T-cell (primary cell): ENCODE measurements around the gene DGCR2. TPM values are rescaled to one million over a fixed set of nuclear protein-coding genes. Genes with fewer than 3 reads are reported as not detected.

Experiments used
- ATAC-seq, 4 experiments: fragments of 200-7000 bp in 3 of 4; fragments of 150-1000 bp in 1 of 4; cut with Tn5 transposase; replicated peaks in 1 of 4; 1 replicate in 3 of 4; 2 replicates in 1 of 4; pipeline ENCODE4 v1.10.0; 2021; ENCODE audit warnings: moderate library complexity in 3 of 4, mild to moderate bottlenecking in 2 of 4, moderate number of reproducible peaks in 1 of 4
- CTCF ChIA-PET, 2 donors: fragments of 300-600 bp; sonication (Branson Sonifier 250); formaldehyde crosslinking; loops; one replicate each; lab custom pipeline; 2022; ENCODE audit warnings: antibody characterized with exemption in 2 of 2; lab: Charles Lee
- POLR2A ChIA-PET, 2 donors: fragments of 300-600 bp; sonication (Branson Sonifier 250); formaldehyde crosslinking; loops; one replicate each; lab custom pipeline; 2022; ENCODE audit warnings: antibody characterized with exemption in 2 of 2; lab: Charles Lee
- DNase-seq, 35 experiments: peaks; one replicate each; pipeline versions ENCODE4 v3.0.0 to v3.0.0-alpha.2; 2013 to 2023
- H3K27ac ChIP-seq: one replicate; pipeline ENCODE4 v1.5.1; 2013; ENCODE audit warnings: low read length
- H3K27me3 ChIP-seq, 2 experiments: replicated peaks in 1 of 2; 1 replicate in 1 of 2; 2 replicates in 1 of 2; pipeline versions ENCODE4 v1.6.1 to v1.7.0; 2013; ENCODE audit warnings: low read length in 1 of 2, mixed read lengths in 1 of 2; ENCODE audit not compliant: control insufficient read depth in 2 of 2, insufficient read depth in 2 of 2; ENCODE audit errors: extremely low read depth in 1 of 2
- H3K36me3 ChIP-seq, 2 donors: 1 replicate in 1 of 2; 2 replicates in 1 of 2; pipeline versions ENCODE4 v1.6.1 to v1.7.0; 2013; ENCODE audit warnings: low read length in 1 of 2; ENCODE audit not compliant: control insufficient read depth in 2 of 2, insufficient read depth in 1 of 2; ENCODE audit errors: extremely low read depth in 1 of 2
- H3K4me1 ChIP-seq, 2 experiments: 1 replicate in 1 of 2; 2 replicates in 1 of 2; pipeline versions ENCODE4 v1.6.1 to v1.7.0; 2013; ENCODE audit warnings: low read length in 2 of 2, mixed read lengths in 1 of 2; ENCODE audit not compliant: insufficient read depth in 2 of 2, control insufficient read depth in 1 of 2; ENCODE audit errors: extremely low read depth in 1 of 2
- H3K4me3 ChIP-seq, 2 donors: 1 replicate in 1 of 2; 2 replicates in 1 of 2; pipeline versions ENCODE4 v1.5.1 to v1.7.0; 2013; ENCODE audit warnings: mild to moderate bottlenecking in 2 of 2, low read length in 1 of 2, moderate library complexity in 1 of 2; ENCODE audit not compliant: control insufficient read depth in 1 of 2; ENCODE audit errors: extremely low read depth in 1 of 2
- H3K9me3 ChIP-seq: 2 replicates; pipeline ENCODE4 v1.7.0; 2013
- H3K27ac Mint-ChIP-seq, 2 donors: one replicate each; pipeline ENCODE4 v1.8.0; 2020 to 2021; ENCODE audit warnings: mild to moderate bottlenecking in 2 of 2, mixed read lengths in 2 of 2
- H3K27me3 Mint-ChIP-seq, 2 donors: one replicate each; pipeline ENCODE4 v1.8.0; 2021 to 2022; ENCODE audit warnings: mixed read lengths in 2 of 2
- H3K36me3 Mint-ChIP-seq: one replicate; pipeline ENCODE4 v1.8.0; 2021; ENCODE audit warnings: mixed read lengths
- H3K4me1 Mint-ChIP-seq, 3 donors: one replicate each; pipeline ENCODE4 v1.8.0; 2020 to 2022; ENCODE audit warnings: mixed read lengths in 3 of 3, mild to moderate bottlenecking in 1 of 3
- H3K4me3 Mint-ChIP-seq, 3 donors: one replicate each; pipeline ENCODE4 v1.8.0; 2020 to 2022; ENCODE audit warnings: mild to moderate bottlenecking in 3 of 3, mixed read lengths in 3 of 3, moderate library complexity in 3 of 3
- H3K9me3 Mint-ChIP-seq, 3 donors: one replicate each; pipeline ENCODE4 v1.8.0; 2020 to 2022; ENCODE audit warnings: mixed read lengths in 3 of 3
- WGBS: methylation state at CpG from one replicate; pipeline ENCODE4 v1.1.5; 2013; ENCODE audit warnings: missing lambda C conversion rate; ENCODE audit not compliant: insufficient coverage; 5-methylcytosine and 5-hydroxymethylcytosine counted together
- total RNA-seq, 35 experiments: library from RNA in 6 of 35; stranded (reverse) in 6 of 35; fragments of 120-200 nt in 1 of 35; gene quantifications; one replicate each; pipeline versions ENCODE4 v1.2.1 to v1.2.4 and lab custom pipeline; 2013 to 2026

The DGCR2 gene
- total RNA-seq, 5 donors from 2014 or later (not counting 1 experiment from before 2014, with no cell fraction given), result 50.9 to 79.2 (median 71.5) TPM

- no peak overlapping the region for H3K27ac ChIP-seq
- Mint-ChIP-seq H3K9me3 (no peaks in the 10 kb centered on the region), H3K27ac (no peak overlapping the region), H3K36me3 (peaks cover 39% of the 10 kb centered on the region), H3K4me3 (no peak overlapping the region), H3K4me1 (peaks cover 1 to 15% (median 8%) of the 10 kb centered on the region in 3 donors), H3K27me3 (no peaks in the 10 kb centered on the region)
- DNase-seq (no peak), ATAC-seq (no peak)
- no peaks in the 10 kb centered on the region for H3K9me3 ChIP-seq
- peaks cover 38 to 74% of the 10 kb centered on the region in 2 donors for H3K36me3 ChIP-seq
- H3K4me1 ChIP-seq, result peaks cover 0 to 6% of the 10 kb centered on the region in 2 experiments
- H3K27me3 ChIP-seq, result no peaks in the 10 kb centered on the region
- 98% methylated on average over 7 of the region's 15 CpGs for WGBS
- POLR2A ChIA-PET, result no interaction called here
- H3K4me3 ChIP-seq, result no peak overlapping the region
- CTCF ChIA-PET, result no interaction called here
Observed at GRCh38 chr22:19138217-19139000, 16.2 kb upstream of the DGCR2 start.

- peaks cover 43 to 80% of the 10 kb centered on the region in 2 donors for H3K36me3 ChIP-seq
- no peak overlapping the region for H3K27ac ChIP-seq
- no peak for DNase-seq
- ChIA-PET POLR2A (no interaction called here), CTCF (no interaction called here)
- no peaks in the 10 kb centered on the region for H3K9me3 ChIP-seq
- ATAC-seq, result no peak
- no peak overlapping the region for H3K4me3 Mint-ChIP-seq
- no peaks in the 10 kb centered on the region for H3K27me3 Mint-ChIP-seq
- no peak overlapping the region for H3K4me3 ChIP-seq
- peaks cover 0 to 2% of the 10 kb centered on the region in 2 experiments for H3K4me1 ChIP-seq
- H3K27me3 ChIP-seq, result no peaks in the 10 kb centered on the region
- no peak overlapping the region for H3K27ac Mint-ChIP-seq
- peaks cover 0 to 9% (median 3%) of the 10 kb centered on the region in 3 donors for H3K4me1 Mint-ChIP-seq
- H3K9me3 Mint-ChIP-seq, result no peaks in the 10 kb centered on the region
- peaks cover 39% of the 10 kb centered on the region for H3K36me3 Mint-ChIP-seq
- 98% methylated on average over 10 of the region's 11 CpGs for WGBS
Observed at GRCh38 chr22:19137384-19138216, 15.4 kb upstream of the DGCR2 start.

- CTCF ChIA-PET, result no interaction called here
- Histone ChIP-seq H3K27me3 (no peaks in the 10 kb centered on the region), H3K4me3 (no peak overlapping the region), H3K9me3 (no peaks in the 10 kb centered on the region), H3K4me1 (no peaks in the 10 kb centered on the region), H3K36me3 (peaks cover 43 to 77% of the 10 kb centered on the region in 2 donors), H3K27ac (no peak overlapping the region)
- WGBS, result 94% methylated on average over 10 of the region's 10 CpGs
- no peaks in the 10 kb centered on the region for H3K27me3 Mint-ChIP-seq
- peaks cover 39% of the 10 kb centered on the region for H3K36me3 Mint-ChIP-seq
- POLR2A ChIA-PET, result no interaction called here
- H3K4me3 Mint-ChIP-seq, result no peak overlapping the region
- H3K9me3 Mint-ChIP-seq, result no peaks in the 10 kb centered on the region
- ATAC-seq (no peak), DNase-seq (no peak)
- H3K4me1 Mint-ChIP-seq, result peaks cover 0 to 6% (median 0%) of the 10 kb centered on the region in 3 donors
- no peak overlapping the region for H3K27ac Mint-ChIP-seq
Observed at GRCh38 chr22:19136915-19137314, 14.7 kb upstream of the DGCR2 start.

GRCh38 chr22:19134874-19135273, 12.7 kb upstream of the DGCR2 start:
- ChIA-PET POLR2A (no interaction called here), CTCF (no interaction called here)
- H3K9me3 ChIP-seq, result no peaks in the 10 kb centered on the region
- no peak overlapping the region for H3K27ac Mint-ChIP-seq
- no peak for DNase-seq
- ATAC-seq, result no peak
- no peaks in the 10 kb centered on the region for H3K27me3 ChIP-seq
- H3K4me3 ChIP-seq, result no peak overlapping the region
- H3K27ac ChIP-seq, result no peak overlapping the region
- H3K36me3 Mint-ChIP-seq, result peaks cover 36% of the 10 kb centered on the region
- H3K4me3 Mint-ChIP-seq, result no peak overlapping the region
- WGBS, result 92% methylated on average over 10 of the region's 18 CpGs
- peaks cover 34 to 57% of the 10 kb centered on the region in 2 donors for H3K36me3 ChIP-seq
- no peaks in the 10 kb centered on the region for H3K27me3 Mint-ChIP-seq
- no peaks in the 10 kb centered on the region for H3K9me3 Mint-ChIP-seq
- no peaks in the 10 kb centered on the region for H3K4me1 Mint-ChIP-seq
- no peaks in the 10 kb centered on the region for H3K4me1 ChIP-seq

GRCh38 chr22:19134176-19134831, 12.1 kb upstream of the DGCR2 start:
- POLR2A ChIA-PET, result no interaction called here
- peaks cover 31 to 52% of the 10 kb centered on the region in 2 donors for H3K36me3 ChIP-seq

GRCh38 chr22:19133561-19133960, 11.3 kb upstream of the DGCR2 start:
- Histone ChIP-seq H3K4me1 (no peaks in the 10 kb centered on the region), H3K9me3 (no peaks in the 10 kb centered on the region), H3K36me3 (peaks cover 25 to 44% of the 10 kb centered on the region in 2 donors), H3K4me3 (no peak overlapping the region), H3K27me3 (no peaks in the 10 kb centered on the region), H3K27ac (no peak overlapping the region)
- CTCF ChIA-PET, result interaction anchor here (0.6 to 0.7 kb wide), 2 partner anchors 353 to 567 kb away, joined by 3 read pairs; no protein-coding TSS in a partner anchor
- H3K36me3 Mint-ChIP-seq, result peaks cover 25% of the 10 kb centered on the region
- no peaks in the 10 kb centered on the region for H3K9me3 Mint-ChIP-seq
- DNase-seq, result no peak
- no peak overlapping the region for H3K27ac Mint-ChIP-seq
- POLR2A ChIA-PET, result no interaction called here
- H3K27me3 Mint-ChIP-seq, result no peaks in the 10 kb centered on the region
- no peak overlapping the region for H3K4me3 Mint-ChIP-seq
- ATAC-seq, result no peak
- H3K4me1 Mint-ChIP-seq, result no peaks in the 10 kb centered on the region
- 100% methylated on average over 4 of the region's 13 CpGs for WGBS

More at GRCh38 chr22:19134176-19134831, 12.1 kb upstream of the DGCR2 start:
- no peaks in the 10 kb centered on the region for H3K9me3 Mint-ChIP-seq
- H3K27me3 Mint-ChIP-seq, result no peaks in the 10 kb centered on the region
- H3K9me3 ChIP-seq, result no peaks in the 10 kb centered on the region
- H3K4me1 Mint-ChIP-seq, result no peaks in the 10 kb centered on the region
- no peaks in the 10 kb centered on the region for H3K4me1 ChIP-seq
- CTCF ChIA-PET, result interaction anchor here in 1 of 2 donors (0.6 kb wide), 1 partner anchor 352 kb away, joined by 3 read pairs; no protein-coding TSS in a partner anchor
- H3K4me3 ChIP-seq, result no peak overlapping the region
- H3K27me3 ChIP-seq, result no peaks in the 10 kb centered on the region
- H3K27ac Mint-ChIP-seq, result no peak overlapping the region
- no peak overlapping the region for H3K27ac ChIP-seq
- WGBS, result 89% methylated on average over 19 of the region's 21 CpGs
- peaks cover 30% of the 10 kb centered on the region for H3K36me3 Mint-ChIP-seq
- DNase-seq (no peak), ATAC-seq (peak in 1 of 4 experiments; percentile 12)
- no peak overlapping the region for H3K4me3 Mint-ChIP-seq
